GM21528 (cell line): Measurements from ENCODE around the gene HAPLN3.
"Not testable (repeated sequence)": the region's sequence is repeated elsewhere in the genome, so short reads cannot be mapped to it uniquely, and the experiment has no call there.

Experiments
- ATAC-seq: cut with Tn5 transposase; IDR thresholded peaks from one replicate; pipeline ENCODE4 v1.9.1; 2021; ENCODE audit warnings: mild to moderate bottlenecking, moderate library complexity; ENCODE audit not compliant: unreplicated experiment, low FRiP score

HAPLN3 gene, protein sequence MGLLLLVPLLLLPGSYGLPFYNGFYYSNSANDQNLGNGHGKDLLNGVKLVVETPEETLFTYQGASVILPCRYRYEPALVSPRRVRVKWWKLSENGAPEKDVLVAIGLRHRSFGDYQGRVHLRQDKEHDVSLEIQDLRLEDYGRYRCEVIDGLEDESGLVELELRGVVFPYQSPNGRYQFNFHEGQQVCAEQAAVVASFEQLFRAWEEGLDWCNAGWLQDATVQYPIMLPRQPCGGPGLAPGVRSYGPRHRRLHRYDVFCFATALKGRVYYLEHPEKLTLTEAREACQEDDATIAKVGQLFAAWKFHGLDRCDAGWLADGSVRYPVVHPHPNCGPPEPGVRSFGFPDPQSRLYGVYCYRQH

DNA sequence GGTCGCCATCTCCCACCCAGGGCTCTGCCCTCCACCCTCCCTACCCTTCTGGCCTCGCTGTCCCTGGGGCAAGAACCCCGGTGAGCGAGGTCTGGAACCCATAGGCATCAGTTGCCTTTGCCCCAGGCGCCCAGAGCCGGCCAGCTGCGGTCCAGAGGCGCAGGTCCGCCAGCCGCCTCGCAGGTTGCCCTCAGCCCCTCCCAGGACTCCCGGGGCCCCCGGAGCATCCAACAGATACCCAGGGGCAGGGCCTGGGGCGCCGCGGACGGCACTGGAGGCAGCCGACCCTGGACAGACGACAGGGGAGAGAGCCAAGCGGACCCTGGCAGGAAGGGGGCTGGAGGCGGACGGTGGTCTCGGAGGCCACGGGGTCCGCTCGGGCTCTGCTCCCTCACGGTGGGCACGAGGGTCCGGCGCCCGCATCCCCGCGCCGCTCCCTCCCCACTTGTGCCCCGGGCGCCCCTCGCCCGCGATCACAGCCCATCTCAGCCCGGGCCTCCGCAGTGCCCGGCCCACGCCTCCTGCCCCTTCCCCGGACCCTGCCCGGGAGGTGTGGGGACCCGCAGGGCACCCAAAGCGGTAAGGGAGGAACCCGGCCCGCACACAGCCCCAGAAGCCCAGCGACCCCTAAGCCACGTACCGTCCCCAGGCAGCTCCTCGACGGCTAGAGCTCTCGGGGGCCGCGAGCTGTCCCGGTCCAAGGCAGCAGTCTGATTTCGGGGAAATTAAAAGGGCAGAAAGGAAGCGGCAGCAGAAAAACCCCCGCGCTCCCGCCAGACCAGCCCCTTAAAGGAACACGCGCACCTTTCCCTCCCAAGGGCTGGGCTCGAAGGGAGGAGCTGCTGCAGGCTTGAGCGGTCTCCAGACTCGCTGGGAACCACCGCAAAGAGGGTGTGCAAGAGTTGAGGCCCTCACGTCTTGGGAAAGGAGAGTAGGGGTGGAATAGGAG, at the start of gene HAPLN3:
Gene HAPLN3, minus strand, starts transcription at position 726 of the 949 bp plus-strand sequence. CDS start 8,246 bp downstream, outside the sequence.
- no peak for ATAC-seq

DNA sequence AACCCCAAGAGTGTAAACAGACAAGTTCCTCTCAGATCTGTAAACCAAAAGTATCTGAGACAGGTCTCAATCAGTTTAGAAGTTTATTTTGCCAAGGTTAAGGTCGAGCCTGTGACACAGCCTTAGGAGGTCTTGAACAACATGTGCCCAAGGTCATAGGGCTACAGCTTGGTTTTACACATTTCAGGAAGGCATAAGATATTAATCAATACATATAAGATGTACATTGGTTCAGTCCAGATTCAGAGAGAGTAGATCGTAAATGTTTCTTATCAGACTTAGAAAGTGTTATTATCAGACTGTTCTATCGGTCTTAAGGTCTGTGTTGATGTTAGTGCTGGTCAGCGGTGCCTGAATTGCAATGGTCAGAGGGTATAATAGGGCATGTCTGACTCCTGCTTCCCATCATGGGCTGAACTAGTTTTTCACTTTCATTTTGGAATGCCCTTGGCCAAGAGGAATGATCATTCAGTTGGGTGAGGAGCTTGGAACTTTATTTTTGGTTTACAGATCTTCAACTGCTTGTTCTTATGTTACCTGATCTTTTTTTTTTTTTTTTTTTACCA, 44.8 kb upstream of the HAPLN3 start:
- ATAC-seq = no peak

DNA sequence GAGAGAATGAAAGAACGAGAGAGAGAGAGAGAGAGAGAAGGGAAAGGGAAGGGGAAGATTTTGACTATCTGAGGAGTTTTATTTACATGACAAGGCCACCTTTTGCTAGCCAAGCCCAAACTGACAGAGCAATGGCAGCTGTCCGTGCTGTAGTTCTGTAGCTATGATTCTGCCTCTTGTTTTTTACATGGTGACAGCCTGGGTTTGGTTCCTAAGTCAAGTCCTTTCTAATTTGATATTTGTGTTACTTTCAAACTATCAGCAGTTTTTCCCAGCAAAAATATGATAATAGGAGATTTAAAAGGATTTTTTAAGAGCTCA, 44.1 kb upstream of the HAPLN3 start:
- ATAC-seq = no peak

DNA sequence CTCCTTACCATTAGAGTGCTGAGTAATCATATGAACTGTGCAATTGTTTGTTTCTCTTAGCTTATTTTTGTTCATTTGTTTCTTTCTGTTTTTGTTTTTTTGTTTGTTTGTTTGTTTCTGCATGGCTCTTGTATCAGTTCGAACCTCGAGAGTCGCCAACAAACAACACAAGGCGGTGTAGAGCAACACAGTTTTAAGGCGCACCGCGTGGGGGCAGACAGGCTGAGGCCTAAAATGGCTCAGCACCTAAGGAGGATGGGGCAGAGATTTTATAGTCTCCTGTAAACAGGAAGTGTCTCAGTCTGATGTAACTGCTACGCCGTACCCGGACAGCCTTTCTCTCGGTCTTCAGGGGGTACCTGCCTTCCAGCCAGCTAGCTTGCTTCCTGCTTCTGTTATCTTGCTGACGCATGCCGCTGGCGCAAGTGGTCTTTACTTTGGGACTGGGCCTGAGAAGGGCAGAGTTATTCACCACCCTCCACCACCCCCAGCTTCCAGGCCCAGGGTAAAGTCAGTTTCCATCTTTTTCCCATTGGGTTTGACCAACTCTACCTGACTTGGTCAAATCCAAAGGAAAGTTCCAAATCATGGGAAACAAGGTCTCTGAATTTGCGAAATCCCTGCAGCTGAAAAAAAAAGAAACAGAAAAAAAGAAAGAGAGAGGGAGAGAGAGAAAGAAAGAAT, 43.6 kb upstream of the HAPLN3 start:
- no peak for ATAC-seq

DNA sequence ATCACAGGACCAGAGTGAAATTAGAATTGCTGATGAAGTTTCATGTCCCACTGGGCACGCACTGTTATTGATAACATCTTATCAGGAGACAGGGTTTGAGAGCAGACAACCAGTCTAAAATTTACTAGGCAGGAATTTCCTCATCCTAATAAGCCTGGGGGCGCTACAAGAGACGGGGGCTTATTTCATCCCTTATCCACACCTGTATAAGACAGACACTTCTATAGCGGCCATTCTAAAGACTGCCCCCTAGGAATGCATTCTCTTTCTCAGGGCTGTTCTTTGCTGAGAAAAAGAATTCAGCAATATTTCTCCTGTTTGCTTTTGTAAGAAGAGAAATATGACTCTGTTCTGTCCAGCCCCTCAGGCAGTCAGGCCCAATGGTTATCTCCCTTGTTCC, 39.1 kb upstream of the HAPLN3 start:
- ATAC-seq = not testable (repeated sequence)

DNA sequence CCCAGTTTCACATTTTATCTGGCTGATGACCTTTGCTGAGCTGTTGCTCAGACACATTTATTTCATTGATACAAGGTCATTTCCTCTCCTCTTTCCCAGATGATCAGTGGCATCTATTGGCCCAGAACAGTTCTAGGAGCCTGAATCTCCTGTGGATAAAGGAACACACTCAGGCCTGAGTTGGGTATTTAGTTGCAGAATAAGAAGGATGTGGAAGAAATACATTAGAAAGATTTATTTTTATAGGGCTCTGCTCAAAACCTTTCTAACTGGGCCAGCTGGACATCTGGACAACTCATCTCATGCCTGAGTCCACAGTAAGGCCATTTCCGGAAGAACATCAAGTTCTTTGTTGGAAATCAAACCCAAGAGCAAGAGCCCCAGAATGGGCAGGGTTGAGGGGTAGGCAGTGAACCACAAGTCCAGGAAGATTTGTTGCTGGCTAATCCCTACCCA, 37.6 kb upstream of the HAPLN3 start:
- no peak for ATAC-seq

DNA sequence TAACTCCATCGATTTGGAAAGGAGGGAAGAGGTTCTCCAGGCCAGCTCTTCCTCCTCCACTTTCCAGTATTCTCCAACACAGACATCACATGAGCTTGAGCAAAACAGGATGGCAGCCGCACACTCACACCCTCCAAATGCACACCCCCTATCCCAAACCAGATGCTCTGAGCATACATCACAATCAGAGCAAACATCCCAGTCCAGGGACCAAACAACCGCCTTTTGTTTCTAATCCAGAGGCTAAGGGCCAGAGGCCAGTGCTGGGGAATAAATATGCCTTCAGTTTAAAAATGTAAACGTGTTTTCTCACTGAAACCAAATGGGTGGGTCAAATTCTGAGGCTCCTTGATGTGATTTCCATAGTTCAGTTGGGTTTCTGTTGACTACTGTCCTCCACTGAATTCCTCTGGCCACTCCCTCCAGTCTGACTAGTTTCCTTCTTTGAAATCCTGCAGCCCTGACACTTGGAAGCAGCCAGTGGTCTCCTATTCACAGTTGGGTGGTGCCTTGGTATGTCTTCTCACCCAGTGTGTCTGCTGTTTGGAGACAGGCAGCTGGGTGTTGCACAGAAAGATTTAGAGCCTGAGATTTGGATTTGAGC, 37.0 kb upstream of the HAPLN3 start:
- ATAC-seq = no peak

DNA sequence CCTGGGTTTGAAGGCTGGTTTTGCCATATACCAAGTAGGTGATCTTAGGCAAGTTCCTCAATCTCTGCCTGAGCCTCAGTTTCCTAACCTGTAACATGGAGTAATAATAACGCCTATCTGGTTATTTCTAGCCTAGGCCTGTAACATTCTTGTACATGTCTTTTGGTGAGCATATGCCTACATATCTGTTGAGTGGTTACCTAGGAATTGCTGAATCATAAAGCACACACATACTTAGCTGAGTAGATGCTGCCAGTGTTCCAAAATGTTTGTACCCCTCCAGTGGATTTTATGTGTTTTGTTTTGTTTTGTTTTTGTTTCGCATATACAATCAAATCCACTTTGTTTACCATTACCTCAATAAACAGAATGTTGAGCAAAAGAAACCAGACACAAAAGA, 35.2 kb upstream of the HAPLN3 start:
- no peak for ATAC-seq

DNA sequence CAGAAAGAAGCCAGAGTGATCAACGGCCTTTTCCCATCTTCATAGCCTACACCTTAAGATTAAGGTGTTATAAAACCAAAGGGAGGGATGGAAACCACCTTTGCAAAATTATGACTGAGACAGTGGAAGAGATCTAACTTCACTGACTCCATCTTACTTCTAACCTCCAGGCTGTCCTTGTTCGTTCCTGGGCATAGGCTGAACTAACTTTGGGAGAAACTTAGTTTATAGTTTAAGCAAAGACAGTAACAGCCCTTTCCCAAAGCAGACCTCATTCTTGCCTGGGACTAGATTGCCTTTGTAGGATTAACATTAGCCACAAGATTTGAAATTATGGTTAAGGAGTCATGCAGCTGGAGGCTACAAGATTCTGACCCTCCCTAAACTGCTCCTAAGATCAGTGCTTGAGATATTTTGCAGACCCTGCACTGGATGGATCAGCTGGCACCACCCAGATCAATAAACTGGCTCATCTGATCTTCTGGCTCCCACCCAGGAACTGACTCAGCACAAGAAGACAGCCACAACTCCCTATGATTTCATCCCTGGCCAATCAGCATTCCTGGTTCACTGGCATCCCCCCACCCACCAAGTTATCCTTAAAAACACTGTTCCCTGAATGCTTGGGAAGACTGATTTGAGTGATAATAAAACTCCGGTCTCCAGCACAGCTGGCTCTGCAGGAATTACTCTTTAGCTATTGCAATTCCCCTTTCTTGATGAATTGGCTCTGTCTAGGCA, 34.2 kb upstream of the HAPLN3 start:
- ATAC-seq = not testable (repeated sequence)

DNA sequence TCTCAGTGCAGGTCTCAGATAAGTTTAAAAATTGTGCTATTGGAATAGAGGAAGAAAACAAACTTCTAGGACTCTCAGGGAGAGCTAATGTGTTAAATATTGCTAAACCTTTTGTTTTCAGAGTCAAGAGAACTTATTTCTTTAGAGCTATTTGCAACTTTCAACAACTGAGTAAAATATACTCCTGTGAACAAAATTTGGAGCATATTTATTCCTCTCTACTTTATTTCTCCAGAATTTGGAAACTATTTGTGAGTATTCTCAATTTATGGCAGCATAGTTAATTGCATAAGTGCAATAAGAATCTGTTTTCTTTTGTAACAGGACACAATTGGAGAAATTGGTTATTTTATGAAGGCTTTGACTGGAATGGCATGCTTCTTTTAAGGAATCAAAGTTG, 32.8 kb upstream of the HAPLN3 start:
- not testable (repeated sequence) for ATAC-seq

DNA sequence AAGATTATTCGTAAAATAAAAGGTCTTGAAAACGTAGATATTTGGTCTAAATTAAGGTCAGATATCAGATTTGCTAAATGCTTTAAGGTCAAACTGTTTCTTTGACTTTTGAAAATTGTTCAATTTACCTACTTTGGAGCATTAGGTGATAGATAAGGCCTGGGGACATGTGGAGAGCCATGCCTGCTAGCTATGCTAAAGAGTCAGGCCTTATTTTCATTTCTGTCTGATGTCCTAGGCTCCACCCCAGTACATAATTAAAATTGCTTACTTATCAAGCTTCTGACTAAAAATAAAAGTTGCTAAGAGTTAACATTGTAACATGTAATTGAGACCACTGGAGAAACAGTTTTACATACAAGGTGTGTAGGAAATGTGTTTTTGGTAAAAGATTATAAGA, 30.3 kb upstream of the HAPLN3 start:
- ATAC-seq = not testable (repeated sequence)

DNA sequence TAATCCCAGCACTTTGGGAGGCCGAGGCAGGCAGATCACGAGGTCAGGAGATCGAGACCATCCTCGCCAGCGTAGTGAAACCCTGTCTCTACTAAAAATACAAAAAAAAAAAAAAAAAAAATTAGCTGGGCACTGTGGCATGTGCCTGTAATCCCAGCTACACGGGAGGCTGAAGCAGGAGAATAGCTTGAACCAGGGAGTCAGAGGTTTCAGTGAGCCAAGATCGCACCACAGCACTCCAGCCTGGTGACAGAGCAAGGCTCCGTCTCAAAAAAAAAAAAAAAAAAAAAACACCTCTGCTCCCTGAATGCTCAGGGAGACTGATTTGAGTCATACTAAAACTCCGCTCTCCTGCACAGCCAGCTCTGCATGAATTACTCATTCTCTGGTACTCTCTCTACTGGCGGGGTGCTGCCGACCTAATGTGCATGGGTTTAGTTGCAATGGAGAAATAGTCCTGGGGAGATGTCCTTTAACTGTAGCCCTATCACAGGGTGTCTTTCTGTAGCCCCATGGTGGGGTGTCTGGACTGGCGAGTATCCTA, 25.6 kb upstream of the HAPLN3 start:
- ATAC-seq = peak; percentile 77

DNA sequence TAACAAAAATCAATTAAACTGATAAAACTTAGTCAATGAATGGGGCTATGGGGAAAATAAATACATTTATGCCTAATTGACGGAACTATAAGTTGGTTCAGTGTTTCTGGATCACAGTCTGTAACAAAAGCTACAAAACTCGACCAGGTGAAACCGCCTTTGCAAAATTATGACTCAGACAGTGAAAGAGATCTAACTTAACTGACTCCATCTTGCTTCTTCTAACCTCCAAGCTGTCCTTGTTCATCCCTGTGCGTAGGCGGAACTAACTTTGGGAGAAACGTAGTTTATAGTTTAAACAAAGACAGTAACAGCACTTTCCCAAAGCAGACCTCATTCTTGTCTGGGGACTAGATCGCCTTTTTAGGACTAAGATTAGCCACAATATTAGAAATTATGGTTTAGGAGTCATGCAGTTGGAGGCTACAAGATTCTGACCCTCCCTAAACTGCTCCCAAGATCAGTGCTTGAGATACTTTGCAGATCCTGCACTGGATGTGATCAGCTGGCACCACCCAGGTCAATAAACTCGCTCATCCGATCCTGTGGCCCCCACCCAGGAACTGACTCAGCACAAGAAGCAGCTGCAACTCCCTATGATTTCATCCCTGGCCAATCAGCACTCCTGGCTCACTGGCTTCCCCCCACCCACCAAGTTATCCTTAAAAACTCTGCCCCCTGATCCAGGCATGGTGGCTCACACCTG, 25.0 kb upstream of the HAPLN3 start:
- ATAC-seq = no peak

DNA sequence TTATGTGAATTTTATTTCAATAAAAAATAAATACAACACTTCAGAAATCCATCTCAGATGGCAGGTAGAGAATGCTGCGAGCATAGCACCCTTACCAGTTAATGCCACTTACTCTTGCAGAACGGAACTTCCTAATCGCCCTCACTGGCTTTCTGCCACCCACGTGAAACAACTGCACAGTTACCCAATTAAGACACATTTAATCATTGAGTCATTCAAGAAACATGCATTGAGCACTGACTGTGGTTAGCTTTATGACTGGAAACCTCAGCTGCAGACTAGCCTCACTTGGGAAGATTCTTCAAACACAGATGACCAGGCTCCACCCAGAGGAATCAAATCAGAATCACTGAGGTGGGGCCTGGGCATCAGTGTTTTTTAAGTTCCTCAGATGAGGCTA, 23.4 kb upstream of the HAPLN3 start:
- ATAC-seq = no peak

DNA sequence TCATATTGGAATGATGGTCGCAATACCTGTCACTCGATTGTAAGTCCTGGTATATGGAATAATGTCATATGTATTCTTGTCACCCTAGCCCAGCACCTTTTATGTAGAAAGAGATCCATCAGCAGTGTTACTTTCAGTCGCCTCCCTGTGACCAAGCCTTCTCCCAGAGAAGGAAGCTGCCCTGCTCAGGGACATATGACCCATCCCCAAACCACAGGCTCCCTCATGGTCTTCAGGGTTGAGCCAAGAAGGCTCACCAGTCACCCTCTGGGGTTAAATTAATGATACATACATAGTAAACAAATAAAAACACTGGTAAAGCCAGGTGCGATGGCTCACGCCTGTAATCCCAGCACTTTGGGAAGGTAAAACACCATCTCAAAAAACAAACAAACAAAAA, 22.4 kb upstream of the HAPLN3 start:
- no peak for ATAC-seq

DNA sequence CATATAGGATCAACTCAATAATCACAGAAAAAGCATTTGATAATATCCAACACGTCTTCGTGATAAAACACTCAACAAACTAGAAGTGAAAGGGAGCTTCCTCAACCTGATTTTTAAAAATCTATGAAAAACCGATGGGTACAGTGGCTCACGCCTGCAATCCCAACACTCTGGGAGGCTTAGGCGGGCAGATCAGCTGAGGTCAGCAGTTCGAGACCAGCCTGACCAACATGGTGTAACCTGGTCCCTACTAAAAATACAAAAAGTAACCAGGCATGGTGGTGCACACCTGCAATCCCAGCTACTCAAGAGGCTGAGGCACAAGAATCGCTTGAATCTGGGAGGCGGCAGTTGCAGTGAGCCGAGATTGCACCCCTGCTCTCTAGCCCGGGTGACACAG, 20.0 kb upstream of the HAPLN3 start:
- no peak for ATAC-seq

DNA sequence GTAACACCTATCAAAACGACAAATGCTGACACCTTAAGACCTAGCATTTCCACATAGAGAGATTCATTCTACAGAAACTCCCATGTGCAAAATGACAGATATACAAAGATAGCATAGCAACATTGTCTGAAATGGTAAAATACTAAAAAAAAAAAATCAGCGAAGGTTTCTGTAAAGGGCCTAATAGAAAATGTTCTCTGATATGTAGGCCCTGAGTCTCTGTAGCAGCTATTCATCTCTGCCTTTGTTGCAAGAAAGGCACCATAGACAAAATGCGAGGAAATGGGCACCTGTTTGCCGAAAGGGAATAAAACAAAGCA, 18.5 kb upstream of the HAPLN3 start:
- ATAC-seq = no peak

DNA sequence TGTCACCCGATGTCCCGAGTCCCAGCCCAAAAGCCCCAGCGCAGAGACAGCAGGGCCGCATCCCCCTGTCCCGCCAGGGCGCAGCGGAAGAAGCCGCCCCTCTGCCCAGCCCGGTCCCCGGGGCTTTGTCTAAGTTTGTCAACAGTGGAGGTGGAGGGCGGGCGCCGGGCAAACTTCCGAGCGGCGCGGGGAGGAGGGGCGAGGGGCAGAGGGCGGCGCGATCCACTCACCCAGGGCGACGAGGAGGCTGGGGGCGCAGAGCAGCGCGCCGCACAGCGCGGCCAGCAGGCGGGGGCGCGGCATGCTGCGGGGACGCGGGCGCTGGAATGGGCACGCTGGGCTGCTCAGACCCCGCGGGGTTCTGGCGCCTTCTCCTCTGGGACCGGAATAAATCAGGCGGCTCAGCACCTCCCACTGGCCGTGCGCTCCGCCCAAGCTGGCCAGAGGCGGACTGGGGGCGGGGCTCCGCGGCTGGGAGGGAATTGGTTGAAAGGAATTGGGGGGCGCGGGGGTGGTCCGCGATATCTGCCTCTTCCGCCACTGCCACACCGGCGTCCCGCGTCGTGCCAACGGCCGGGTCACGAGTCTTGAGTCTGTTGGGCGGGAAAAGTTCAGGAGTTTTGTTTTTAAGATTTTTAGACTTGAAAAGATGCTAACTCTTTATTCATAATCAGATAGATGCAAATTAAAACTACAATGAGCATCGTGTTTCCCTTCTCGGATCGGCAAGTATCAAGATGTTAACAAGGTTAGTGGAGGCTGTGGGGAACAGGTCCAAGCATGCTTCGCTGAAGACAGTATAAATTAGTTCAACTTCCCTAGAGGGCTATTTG, 17.9 kb upstream of the HAPLN3 start, which contains the start of gene MFGE8:
Gene MFGE8, minus strand, starts transcription at position 363 of the 833 bp plus-strand sequence. Its CDS starts 60 bp downstream, at position 303.
- ATAC-seq = peak; percentile 84
